HCEC 1CT (cell line): ENCODE data around the gene WNT9B.

Experiments used
- DNase-seq: peaks from one replicate; pipeline ENCODE4 v3.0.0-alpha.2; 2017

WNT9B gene

GRCh38 chr17:46885415-46886309 is 34.3 kb downstream of the WNT9B start:
- no peak for DNase-seq

GRCh38 chr17:46886310-46886663 is 34.9 kb downstream of the WNT9B start:
- DNase-seq, result no peak

- no peak for DNase-seq
Observed at GRCh38 chr17:46887717-46888116, 36.3 kb downstream of the WNT9B start.

GRCh38 chr17:46888727-46889126 is 37.3 kb downstream of the WNT9B start:
- DNase-seq, result no peak

GRCh38 chr17:46889519-46889918 is 38.1 kb downstream of the WNT9B start:
- DNase-seq, result no peak

- no peak for DNase-seq
Observed at GRCh38 chr17:46889992-46890564, 38.7 kb downstream of the WNT9B start.

GRCh38 chr17:46890638-46891037 is 39.3 kb downstream of the WNT9B start:
- DNase-seq, result no peak

- no peak for DNase-seq
Observed at GRCh38 chr17:46892192-46892703, 40.9 kb downstream of the WNT9B start.

- DNase-seq, result no peak
Observed at GRCh38 chr17:46894024-46894423, 42.6 kb downstream of the WNT9B start.

- no peak for DNase-seq
Observed at GRCh38 chr17:46894476-46895151, 43.2 kb downstream of the WNT9B start.

- no peak for DNase-seq
Observed at GRCh38 chr17:46895171-46895570, 43.8 kb downstream of the WNT9B start.

GRCh38 chr17:46896991-46897390 is 45.6 kb downstream of the WNT9B start:
- DNase-seq, result no peak

- DNase-seq, result no peak
Observed at GRCh38 chr17:46898364-46898763, 47.0 kb downstream of the WNT9B start.

GRCh38 chr17:46898860-46899259 is 47.5 kb downstream of the WNT9B start:
- no peak for DNase-seq

- no peak for DNase-seq
Observed at GRCh38 chr17:46901291-46901690, 49.9 kb downstream of the WNT9B start.

- no peak for DNase-seq
Observed at GRCh38 chr17:46903762-46904672, 52.6 kb downstream of the WNT9B start.

- DNase-seq, result no peak
Observed at GRCh38 chr17:46908068-46908737, 56.8 kb downstream of the WNT9B start.

GRCh38 chr17:46910179-46910927 is 59.0 kb downstream of the WNT9B start:
- DNase-seq, result no peak

- DNase-seq, result no peak
Observed at GRCh38 chr17:46911311-46911710, 59.9 kb downstream of the WNT9B start.

- peak; percentile 5 for DNase-seq
Observed at GRCh38 chr17:46915596-46915995, 64.2 kb downstream of the WNT9B start.

GRCh38 chr17:46916211-46916610 is 64.8 kb downstream of the WNT9B start:
- peak; percentile 71 for DNase-seq
